C4-2B (cell line): Measurements from ENCODE around the gene KLC1.

Experiments used
- H3K27ac ChIP-seq: fragments of 450-650 bp; 2 replicates; pipeline ENCODE4 v1.5.1; 2017
- ZFX ChIP-seq: fragments of 450-650 bp; IDR thresholded peaks from 2 replicates; pipeline ENCODE4 v1.6.1; 2017
- TF ChIP-seq, protein P1 (sequence below): fragments of 450-650 bp; conservative IDR thresholded peaks from 2 replicates; pipeline ENCODE4 v1.5.1; 2017; ENCODE audit warnings: mild to moderate bottlenecking

Gene KLC1

DNA sequence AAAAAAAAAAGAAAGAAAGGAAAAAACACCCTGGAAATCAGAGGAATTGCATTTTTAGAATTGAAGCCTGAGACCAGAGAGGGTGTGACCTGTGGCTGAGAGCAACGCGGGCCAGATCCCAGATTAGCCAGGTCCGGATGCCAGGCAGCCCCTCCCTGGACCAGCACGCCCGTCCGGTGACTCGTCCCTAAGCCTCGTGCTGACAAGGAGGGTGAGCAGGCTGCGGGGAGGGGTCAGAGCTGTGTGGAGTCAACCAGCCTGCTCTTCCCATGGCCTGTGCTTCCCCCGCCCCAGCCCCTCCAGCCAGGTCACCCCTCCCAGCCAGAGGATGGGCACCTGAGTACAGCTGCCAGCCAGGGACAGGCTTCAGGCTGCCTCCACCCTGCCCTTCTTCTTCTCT is 4.2 kb upstream of the KLC1 start:
- TF ChIP-seq, protein P1, sequence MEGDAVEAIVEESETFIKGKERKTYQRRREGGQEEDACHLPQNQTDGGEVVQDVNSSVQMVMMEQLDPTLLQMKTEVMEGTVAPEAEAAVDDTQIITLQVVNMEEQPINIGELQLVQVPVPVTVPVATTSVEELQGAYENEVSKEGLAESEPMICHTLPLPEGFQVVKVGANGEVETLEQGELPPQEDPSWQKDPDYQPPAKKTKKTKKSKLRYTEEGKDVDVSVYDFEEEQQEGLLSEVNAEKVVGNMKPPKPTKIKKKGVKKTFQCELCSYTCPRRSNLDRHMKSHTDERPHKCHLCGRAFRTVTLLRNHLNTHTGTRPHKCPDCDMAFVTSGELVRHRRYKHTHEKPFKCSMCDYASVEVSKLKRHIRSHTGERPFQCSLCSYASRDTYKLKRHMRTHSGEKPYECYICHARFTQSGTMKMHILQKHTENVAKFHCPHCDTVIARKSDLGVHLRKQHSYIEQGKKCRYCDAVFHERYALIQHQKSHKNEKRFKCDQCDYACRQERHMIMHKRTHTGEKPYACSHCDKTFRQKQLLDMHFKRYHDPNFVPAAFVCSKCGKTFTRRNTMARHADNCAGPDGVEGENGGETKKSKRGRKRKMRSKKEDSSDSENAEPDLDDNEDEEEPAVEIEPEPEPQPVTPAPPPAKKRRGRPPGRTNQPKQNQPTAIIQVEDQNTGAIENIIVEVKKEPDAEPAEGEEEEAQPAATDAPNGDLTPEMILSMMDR: no peak
- no peak for TF ChIP-seq ZFX
- no peak overlapping the region for H3K27ac ChIP-seq

DNA sequence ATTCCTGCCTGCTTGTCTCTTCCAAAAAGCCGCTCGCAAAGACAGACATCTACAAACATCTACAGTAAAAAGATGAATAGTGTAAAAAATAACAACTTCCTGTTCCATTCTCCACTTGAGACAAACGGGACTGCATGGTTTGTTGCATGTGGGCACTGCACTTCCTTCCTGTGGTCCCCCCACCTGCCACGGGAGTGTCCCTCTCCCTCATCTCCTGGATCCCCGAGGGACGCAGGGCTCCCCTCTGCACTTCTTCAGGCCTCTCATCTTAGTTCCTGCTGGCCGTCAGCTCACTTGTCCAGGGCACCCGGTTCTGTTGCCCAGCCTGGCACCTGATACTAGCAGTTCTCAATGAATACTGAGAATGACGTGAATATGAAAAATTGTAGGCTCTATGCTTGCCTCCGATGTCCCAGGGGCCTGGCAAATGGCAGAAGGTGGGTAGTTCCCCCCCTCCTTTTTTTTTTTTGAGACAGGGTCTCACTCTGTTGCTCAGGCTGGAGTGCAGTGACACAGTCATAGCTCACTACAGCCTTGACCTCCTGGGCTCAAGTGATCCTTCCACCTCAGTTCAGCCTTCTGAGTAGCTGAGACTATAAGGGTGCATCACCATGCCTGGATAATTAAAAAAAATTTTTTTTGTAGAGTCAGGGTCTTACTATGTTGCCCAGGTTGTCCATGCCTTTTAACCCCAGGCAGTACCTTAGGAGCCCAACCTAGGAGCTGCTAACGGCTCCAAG is 3.5 kb upstream of the KLC1 start:
- no peak overlapping the region for H3K27ac ChIP-seq
- no peak for TF ChIP-seq ZFX
- TF ChIP-seq, protein P1: no peak

DNA sequence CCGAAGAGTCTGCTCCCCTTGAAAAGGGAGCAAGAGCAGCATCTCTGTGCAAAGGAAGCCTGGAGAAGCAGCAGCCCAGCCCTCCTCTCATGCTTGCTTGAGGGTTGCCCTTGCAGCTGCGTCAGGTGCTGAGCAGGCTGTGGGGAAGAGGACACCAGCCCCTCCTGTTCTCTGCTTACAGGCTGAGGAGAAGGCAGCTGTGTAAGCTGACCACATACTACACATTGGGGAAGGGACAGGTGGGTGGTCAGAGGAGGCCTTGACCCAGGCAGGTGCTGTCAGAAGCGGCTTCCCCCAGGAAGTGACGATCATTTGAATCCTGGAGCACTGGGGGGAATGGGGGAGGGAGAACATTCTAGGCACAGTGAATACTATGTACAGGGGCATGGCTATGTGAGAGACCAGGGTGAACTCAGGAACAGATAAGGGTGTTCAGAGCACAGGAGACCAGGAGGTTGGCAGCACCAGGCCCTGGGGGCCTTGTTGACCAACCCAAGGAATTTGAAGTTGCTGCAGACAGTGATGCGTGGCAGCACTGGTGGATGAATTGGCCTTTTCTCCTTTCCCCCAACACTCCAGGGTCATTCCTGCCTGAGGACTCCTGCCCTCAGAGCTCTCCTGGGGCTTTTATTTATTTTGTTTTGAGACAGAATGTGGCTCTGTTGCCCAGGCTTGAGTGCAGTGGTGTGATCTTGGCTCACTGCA is 2.7 kb upstream of the KLC1 start:
- H3K27ac ChIP-seq: peak overlapping the region; percentile 18
- no peak for TF ChIP-seq ZFX
- TF ChIP-seq, protein P1: no peak

DNA sequence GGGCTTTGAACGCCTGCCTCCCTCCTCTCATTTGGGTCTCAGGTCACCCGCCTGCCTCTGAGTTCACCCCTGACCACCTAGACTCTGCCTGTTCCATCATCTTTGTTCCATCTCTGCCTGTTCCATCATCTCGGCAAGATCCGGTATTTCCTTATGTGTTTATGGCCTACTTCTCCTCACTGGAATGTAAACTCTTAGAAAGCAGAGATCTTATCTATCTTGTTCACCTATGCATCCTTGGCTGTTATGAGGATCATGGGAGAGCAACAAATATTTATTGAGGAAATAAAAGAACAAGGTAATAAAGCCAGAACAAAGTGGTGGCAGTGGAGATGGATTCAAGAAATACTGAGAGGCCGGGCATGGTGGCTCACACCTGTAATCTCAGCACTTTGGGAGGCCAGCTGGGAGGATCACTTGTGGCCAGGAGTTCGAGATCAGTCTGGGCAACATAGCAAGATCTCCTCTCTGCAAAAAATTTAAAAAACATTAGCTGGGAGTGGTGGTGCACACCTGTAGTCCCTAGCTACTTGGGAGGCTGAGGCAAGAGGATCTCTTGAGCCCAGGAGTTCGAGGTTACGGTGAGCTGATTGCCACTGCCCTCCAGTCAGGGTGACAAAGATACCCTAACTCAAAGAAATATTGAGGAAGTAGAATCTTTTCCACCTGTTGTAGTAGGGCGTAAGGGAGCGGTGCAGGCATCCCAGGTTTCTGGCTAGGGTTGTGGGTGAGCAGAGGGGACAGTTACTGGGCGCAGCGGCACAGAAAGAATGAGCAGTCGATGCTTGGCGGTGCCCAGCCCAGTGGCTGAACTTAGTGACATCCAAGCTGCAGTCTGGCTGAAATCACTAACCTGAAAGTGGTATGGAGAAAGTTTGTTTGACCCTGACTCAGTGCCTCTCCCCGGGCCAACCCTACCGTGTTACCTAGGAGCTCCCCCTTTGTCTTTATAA is 1.7 kb upstream of the KLC1 start:
- peak overlapping the region; percentile 19 for H3K27ac ChIP-seq
- TF ChIP-seq, protein P1: no peak
- TF ChIP-seq ZFX: no peak

DNA sequence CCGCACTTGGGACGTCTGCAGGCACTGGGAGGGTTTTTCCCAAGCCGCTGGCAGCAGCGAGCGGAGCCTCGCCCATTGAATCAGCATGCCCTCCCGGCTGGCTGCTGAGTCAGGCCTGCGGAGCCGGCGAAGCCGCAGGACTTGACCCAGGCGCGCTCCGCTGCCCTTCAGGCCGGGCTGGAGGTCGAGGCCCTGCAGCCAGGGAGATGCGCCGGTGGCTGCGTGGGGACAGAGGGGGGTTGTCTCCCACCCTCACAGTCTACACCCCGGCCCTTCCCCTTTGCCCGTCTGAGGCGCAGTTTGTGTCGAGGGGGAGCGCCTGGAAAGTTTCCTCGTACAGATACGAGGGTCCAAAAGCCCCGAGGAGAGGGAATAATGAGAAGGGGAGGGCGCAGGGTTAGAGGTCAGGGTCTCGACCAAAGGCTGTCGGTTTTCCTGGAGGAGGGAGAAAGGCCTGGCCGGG is 759 bp upstream of the KLC1 start:
- TF ChIP-seq, protein P1: no peak
- no peak for TF ChIP-seq ZFX
- peak overlapping the region; percentile 79 for H3K27ac ChIP-seq

DNA sequence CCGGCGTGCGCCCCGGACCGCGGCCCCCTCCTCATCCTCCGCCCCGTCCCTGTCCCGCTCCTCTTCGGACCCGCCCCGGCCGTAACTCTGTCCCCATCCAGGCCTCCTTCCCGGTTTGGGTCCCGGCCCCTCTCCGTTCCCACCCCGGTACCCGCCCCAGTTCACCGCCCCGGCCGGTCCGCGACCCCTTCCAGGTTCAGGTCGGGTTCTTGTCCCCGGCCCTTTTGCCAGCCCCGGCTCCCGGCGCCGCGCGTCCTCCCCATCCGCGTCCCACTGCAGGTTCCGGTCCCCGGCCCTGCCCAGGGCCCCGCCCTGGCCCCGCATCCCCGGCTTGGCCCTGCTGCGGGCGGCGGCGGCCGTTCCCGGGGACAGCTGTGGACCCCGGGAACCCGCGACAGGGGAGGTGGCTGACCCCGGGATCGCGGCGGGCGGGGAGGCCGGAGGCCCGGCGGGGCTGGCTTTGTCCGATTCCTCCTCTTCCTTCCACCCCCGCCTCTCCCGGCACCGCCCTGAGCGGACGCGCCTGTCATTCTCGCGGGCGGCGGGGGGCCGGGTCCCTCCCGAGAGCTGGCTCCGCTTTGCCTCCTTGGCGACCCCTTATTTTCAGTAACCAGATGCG is 601 bp downstream of the KLC1 start:
- peak overlapping the region; percentile 79 for H3K27ac ChIP-seq

More for the DNA sequence above, 601 bp downstream of the KLC1 start:
- peak; percentile 52; the same call in 1 of the 2 replicates for TF ChIP-seq ZFX
- TF ChIP-seq, protein P1: no peak
